ENCODE measurements around the gene R3HDM2.
"Not testable (repeated sequence)": the region's sequence is repeated elsewhere in the genome, so short reads cannot be mapped to it uniquely, and the experiment has no call there.

The R3HDM2 gene

GRCh38 chr12:57452937-57453509 is 22.2 kb upstream of the R3HDM2 start:
- DNase-seq (ENCODE audit: low spot score) = peak; percentile 59

- DNase-seq (ENCODE audit: low spot score) = no peak
Observed at GRCh38 chr12:57452181-57452936, 21.5 kb upstream of the R3HDM2 start.

GRCh38 chr12:57451233-57451778 is 20.5 kb upstream of the R3HDM2 start:
- DNase-seq (ENCODE audit: low spot score) = no peak

GRCh38 chr12:57450057-57450456 is 19.2 kb upstream of the R3HDM2 start:
- no peak for DNase-seq (ENCODE audit: low spot score)

GRCh38 chr12:57449375-57449774 is 18.5 kb upstream of the R3HDM2 start:
- DNase-seq (ENCODE audit: low spot score) = no peak

GRCh38 chr12:57448669-57449068 is 17.8 kb upstream of the R3HDM2 start:
- DNase-seq (ENCODE audit: low spot score) = no peak

- no peak for DNase-seq (ENCODE audit: low spot score)
Observed at GRCh38 chr12:57446292-57446960, 15.6 kb upstream of the R3HDM2 start.

- DNase-seq (ENCODE audit: low spot score) = no peak
Observed at GRCh38 chr12:57444744-57445143, 13.9 kb upstream of the R3HDM2 start.

GRCh38 chr12:57444337-57444736 is 13.5 kb upstream of the R3HDM2 start:
- DNase-seq (ENCODE audit: low spot score) = not testable (repeated sequence)

GRCh38 chr12:57441846-57442427 is 11.1 kb upstream of the R3HDM2 start:
- no peak for DNase-seq (ENCODE audit: low spot score)

GRCh38 chr12:57441393-57441792 is 10.6 kb upstream of the R3HDM2 start:
- DNase-seq (ENCODE audit: low spot score) = not testable (repeated sequence)

GRCh38 chr12:57439762-57440266 is 9.0 kb upstream of the R3HDM2 start:
- DNase-seq (ENCODE audit: low spot score) = no peak

- DNase-seq (ENCODE audit: low spot score) = no peak
Observed at GRCh38 chr12:57438400-57438799, 7.6 kb upstream of the R3HDM2 start.

GRCh38 chr12:57435293-57435692 is 4.5 kb upstream of the R3HDM2 start:
- no peak for DNase-seq (ENCODE audit: low spot score)

- DNase-seq (ENCODE audit: low spot score) = no peak
Observed at GRCh38 chr12:57434517-57435223, 3.8 kb upstream of the R3HDM2 start, which contains the start of gene INHBC. Gene INHBC (plus strand): TSS chr12:57434784. CDS start chr12:57434887, 103 bp downstream.

- no peak for DNase-seq (ENCODE audit: low spot score)
Observed at GRCh38 chr12:57433370-57433769, 2.5 kb upstream of the R3HDM2 start.

- no peak for DNase-seq (ENCODE audit: low spot score)
Observed at GRCh38 chr12:57431654-57432188, 878 bp upstream of the R3HDM2 start.

GRCh38 chr12:57430112-57430930 is 522 bp downstream of the R3HDM2 start:
- no peak for DNase-seq (ENCODE audit: low spot score)

GRCh38 chr12:57429473-57430111 is 1.3 kb downstream of the R3HDM2 start:
- DNase-seq (ENCODE audit: low spot score) = no peak

- no peak for DNase-seq (ENCODE audit: low spot score)
Observed at GRCh38 chr12:57428965-57429364, 1.9 kb downstream of the R3HDM2 start.
